HL-60 (cell line): ENCODE measurements around the gene SASH1.

Source experiments
- DNase-seq, 2 experiments: peaks; one replicate each; pipeline ENCODE4 v3.0.0-alpha.2; 2010 to 2020; ENCODE audit warnings: low read depth in 1 of 2, low spot score in 1 of 2
- H3K27ac ChIP-seq: fragments of 250-450 bp; sonication (Bioruptor Pico); replicated peaks from 2 replicates; pipeline ENCODE4 v1.5.1; 2020; ENCODE audit warnings: mild to moderate bottlenecking, moderate library complexity
- H3K27me3 ChIP-seq: fragments of 250-450 bp; sonication (Bioruptor Pico); 2 replicates; pipeline ENCODE4 v1.5.1; 2021; ENCODE audit warnings: mild to moderate bottlenecking, moderate library complexity; ENCODE audit not compliant: insufficient read depth, poor library complexity, severe bottlenecking
- H3K4me3 ChIP-seq: replicated peaks from 2 replicates; pipeline ENCODE4 v1.5.1; 2011; ENCODE audit warnings: mild to moderate bottlenecking, control low read depth, low read length; ENCODE audit not compliant: insufficient read depth
- CTCF ChIP-seq: IDR thresholded peaks from one replicate; pipeline ENCODE4 v1.5.1; 2011; ENCODE audit warnings: low read length, control low read depth, inconsistent platforms; ENCODE audit not compliant: insufficient read depth
- GABPA ChIP-seq: IDR thresholded peaks from 2 replicates; pipeline ENCODE4 v1.6.1; 2012; ENCODE audit warnings: low read depth
- POLR2AphosphoS5 ChIP-seq: IDR thresholded peaks from 2 replicates; pipeline ENCODE4 v1.6.1; 2012; ENCODE audit warnings: low read depth
- REST ChIP-seq: IDR thresholded peaks from 2 replicates; pipeline ENCODE4 v1.6.1; 2012; ENCODE audit warnings: low read depth; ENCODE audit not compliant: insufficient replicate concordance
- SPI1 ChIP-seq: IDR thresholded peaks from 2 replicates; pipeline ENCODE4 v1.6.1; 2012; ENCODE audit warnings: low read depth, mild to moderate bottlenecking, borderline replicate concordance

Gene SASH1

GRCh38 chr6:148323344-148323743, 19.3 kb upstream of the SASH1 start:
- H3K4me3 ChIP-seq: no peak overlapping the region
- no peak overlapping the region for H3K27ac ChIP-seq
- no peak for DNase-seq
- TF ChIP-seq POLR2AphosphoS5: no peak
- no peak for TF ChIP-seq CTCF
- TF ChIP-seq SPI1: no peak
- TF ChIP-seq REST: no peak
- no peak for TF ChIP-seq GABPA
- no peaks in the 10 kb centered on the region for H3K27me3 ChIP-seq

GRCh38 chr6:148324297-148324985, 18.2 kb upstream of the SASH1 start:
- Histone ChIP-seq H3K27me3 (no peaks in the 10 kb centered on the region), H3K4me3 (no peak overlapping the region), H3K27ac (no peak overlapping the region)
- no peak for DNase-seq
- TF ChIP-seq SPI1: no peak
- TF ChIP-seq REST: no peak
- TF ChIP-seq GABPA: no peak
- TF ChIP-seq POLR2AphosphoS5: no peak
- TF ChIP-seq CTCF: no peak

- DNase-seq: no peak
- Histone ChIP-seq H3K27ac (no peak overlapping the region), H3K27me3 (no peaks in the 10 kb centered on the region), H3K4me3 (no peak overlapping the region)
- TF ChIP-seq REST: no peak
- TF ChIP-seq GABPA: no peak
These were observed 17.1 kb upstream of the SASH1 start for GRCh38 chr6:148325316-148326068.
